HG03565 (cell line): ENCODE data around the gene KCNH1.

Source experiments
- ATAC-seq: cut with Tn5 transposase; IDR thresholded peaks from one replicate; pipeline ENCODE4 v1.9.1; 2021; ENCODE audit warnings: mild to moderate bottlenecking, moderate library complexity; ENCODE audit not compliant: unreplicated experiment

KCNH1 gene

GRCh38 chr1:210769473-210769872 lies 364.5 kb downstream of the KCNH1 start:
- no peak for ATAC-seq

GRCh38 chr1:210764536-210764935 lies 369.4 kb downstream of the KCNH1 start:
- no peak for ATAC-seq

GRCh38 chr1:210758761-210759160 lies 375.2 kb downstream of the KCNH1 start:
- ATAC-seq = no peak

GRCh38 chr1:210758261-210758660 lies 375.7 kb downstream of the KCNH1 start:
- no peak for ATAC-seq

GRCh38 chr1:210757677-210758076 lies 376.3 kb downstream of the KCNH1 start:
- ATAC-seq = no peak

- no peak for ATAC-seq
These were observed 377.8 kb downstream of the KCNH1 start for GRCh38 chr1:210755991-210756659.

- no peak for ATAC-seq
These were observed 378.9 kb downstream of the KCNH1 start for GRCh38 chr1:210754878-210755665.

- no peak for ATAC-seq
These were observed 382.0 kb downstream of the KCNH1 start for GRCh38 chr1:210751911-210752310.

- no peak for ATAC-seq
These were observed 383.5 kb downstream of the KCNH1 start for GRCh38 chr1:210750468-210750867.

- ATAC-seq = no peak
These were observed 385.2 kb downstream of the KCNH1 start for GRCh38 chr1:210748796-210749195.

- no peak for ATAC-seq
These were observed 386.1 kb downstream of the KCNH1 start for GRCh38 chr1:210747890-210748289.

- ATAC-seq = no peak
These were observed 386.8 kb downstream of the KCNH1 start for GRCh38 chr1:210747112-210747511.

GRCh38 chr1:210746024-210746731 lies 387.8 kb downstream of the KCNH1 start:
- no peak for ATAC-seq

GRCh38 chr1:210743038-210743437 lies 390.9 kb downstream of the KCNH1 start:
- no peak for ATAC-seq

GRCh38 chr1:210741564-210741963 lies 392.4 kb downstream of the KCNH1 start:
- ATAC-seq = no peak

- no peak for ATAC-seq
These were observed 394.3 kb downstream of the KCNH1 start for GRCh38 chr1:210739627-210740026.

GRCh38 chr1:210738256-210738655 lies 395.7 kb downstream of the KCNH1 start:
- ATAC-seq = no peak

- no peak for ATAC-seq
These were observed 397.2 kb downstream of the KCNH1 start for GRCh38 chr1:210736713-210737112.

- no peak for ATAC-seq
These were observed 402.4 kb downstream of the KCNH1 start for GRCh38 chr1:210731597-210731996.

GRCh38 chr1:210731193-210731592 lies 402.8 kb downstream of the KCNH1 start:
- ATAC-seq = no peak

GRCh38 chr1:210730023-210730422 lies 403.9 kb downstream of the KCNH1 start:
- ATAC-seq = no peak
